Right lobe of liver (tissue), 6 donors: Measurements from ENCODE around the gene PHF21B. TPM values are rescaled to one million over a fixed set of nuclear protein-coding genes. Genes with fewer than 3 reads are reported as not detected.

Source experiments
- ATAC-seq, 4 donors: fragments of 200-7000 bp; cut with Tn5 transposase; one replicate each; pipeline ENCODE4 v1.9.1; 2020; ENCODE audit warnings: mild to moderate bottlenecking in 4 of 4, moderate library complexity in 4 of 4
- DNase-seq, 3 donors: peaks; one replicate each; pipeline ENCODE4 v3.0.0-alpha.2; 2020
- H3K27ac ChIP-seq, 3 donors: fragments of 200-600 bp; one replicate each; pipeline ENCODE4 v1.8.0; 2022
- H3K27me3 ChIP-seq, 2 donors: fragments of 200-600 bp; one replicate each; pipeline ENCODE4 v1.8.0; 2022
- H3K36me3 ChIP-seq, 4 donors: fragments of 200-600 bp; sonication (generic) in 1 of 4; one replicate each; pipeline versions ENCODE4 v1.5.1 to v1.8.0; 2017 to 2022; ENCODE audit warnings: control low read depth in 1 of 4
- H3K4me1 ChIP-seq, 4 donors: fragments of 200-600 bp; sonication (generic) in 1 of 4; one replicate each; pipeline versions ENCODE4 v1.5.1 to v1.8.0; 2017 to 2022; ENCODE audit warnings: control low read depth in 1 of 4
- H3K4me3 ChIP-seq, 3 donors: fragments of 200-600 bp; one replicate each; pipeline ENCODE4 v1.8.0; 2022
- H3K9me3 ChIP-seq, 4 donors: fragments of 200-600 bp; sonication (generic) in 1 of 4; one replicate each; pipeline versions ENCODE4 v1.5.1 to v1.8.0; 2017 to 2022; ENCODE audit warnings: control low read depth in 1 of 4
- CTCF ChIP-seq, 4 donors: fragments of 200-600 bp in 3 of 4; fragments of 450-650 bp in 1 of 4; IDR thresholded peaks; one replicate each; pipeline versions ENCODE4 v1.5.1 to v1.8.0; 2016 to 2022; ENCODE audit warnings: antibody characterized with exemption in 4 of 4, mild to moderate bottlenecking in 2 of 4
- POLR2A ChIP-seq: fragments of 450-650 bp; IDR thresholded peaks from one replicate; pipeline ENCODE4 v1.6.1; 2017; ENCODE audit warnings: antibody characterized with exemption, mild to moderate bottlenecking
- WGBS: methylation state at CpG from one replicate; pipeline ENCODE4 v1.1.6; 2018; ENCODE audit warnings: low coverage, low lambda C conversion rate; ENCODE audit not compliant: insufficient coverage; ENCODE audit errors: missing lambda C conversion rate; 5-methylcytosine and 5-hydroxymethylcytosine counted together
- intact Hi-C, 2 donors: fragments of 100-400 bp; cut with DNase I; formaldehyde crosslinking; loops; one replicate each; pipeline versions ENCODE4 v1.11.2 to v1.14.1; 2022
- total RNA-seq, 6 experiments: library from RNA; depleted of rRNA in 2 of 6; stranded (reverse); fragments of >200 nt in 2 of 6; fragmentation: NEBNext Ultra II Directional in 3 of 6; extraction: Animal tissue kit (Norgen Biotek cat#: 25700) in 3 of 6; gene quantifications; one replicate each; pipeline versions ENCODE4 v1.1.0 to v1.2.4, GENCODE V29; 2016 to 2023
- donor health status: DM: no; HTN: yes; CAD: no.
- donor health status: DM: no; HTN: no; CAD: no.
- donor health status: DM: no; HTN: no; CAD: no.
- donor health status: DM: no; HTN: yes; CAD: no.
- donor health status: DM: no; HTN: yes; CAD: no.

PHF21B gene
- total RNA-seq, 6 experiments from 2014 or later: not detected

- ATAC-seq (no peak), DNase-seq (no peak)
- Histone ChIP-seq H3K27ac (no peak overlapping the region), H3K27me3 (no peaks in the 10 kb centered on the region), H3K4me1 (no peaks in the 10 kb centered on the region), H3K9me3 (no peaks in the 10 kb centered on the region), H3K4me3 (no peak overlapping the region), H3K36me3 (no peaks in the 10 kb centered on the region)
- WGBS: 76% methylated on average over 17 of the region's 21 CpGs
- TF ChIP-seq POLR2A: no peak
- TF ChIP-seq CTCF (IDR thresholded peaks at IDR 0.05): no peak
- intact Hi-C loops: no loop called here
Measured at GRCh38 chr22:44950806-44951509, 58.8 kb downstream of the PHF21B start.

DNA sequence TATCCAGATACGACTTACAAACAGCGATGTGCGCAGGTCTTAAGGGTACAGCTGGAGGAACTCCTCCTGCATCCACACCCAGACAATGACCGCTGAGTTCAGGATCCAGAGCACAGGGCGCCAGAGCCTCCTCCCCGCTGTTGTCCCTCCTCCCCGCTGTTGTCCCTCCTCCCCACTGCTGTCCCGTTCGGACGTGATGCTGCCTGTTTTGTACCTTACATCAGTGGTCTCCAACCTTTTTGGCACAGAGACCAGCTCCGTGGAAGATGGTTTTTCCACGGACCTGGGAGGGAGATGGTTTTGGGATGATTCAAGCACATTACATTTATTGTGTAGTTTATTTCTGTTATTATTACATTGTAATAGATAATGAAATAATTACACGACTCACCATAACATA, 62.0 kb downstream of the PHF21B start:
- H3K36me3 ChIP-seq: no peaks in the 10 kb centered on the region
- WGBS: 55% methylated on average over 11 of the region's 13 CpGs
- no peak overlapping the region for H3K4me3 ChIP-seq
- no peaks in the 10 kb centered on the region for H3K9me3 ChIP-seq
- H3K27me3 ChIP-seq: no peaks in the 10 kb centered on the region
- intact Hi-C loops: no loop called here
- TF ChIP-seq CTCF (IDR thresholded peaks at IDR 0.05): no peak
- TF ChIP-seq POLR2A: no peak
- H3K27ac ChIP-seq: no peak overlapping the region
- ATAC-seq: no peak
- H3K4me1 ChIP-seq: no peaks in the 10 kb centered on the region
- DNase-seq: no peak

DNA sequence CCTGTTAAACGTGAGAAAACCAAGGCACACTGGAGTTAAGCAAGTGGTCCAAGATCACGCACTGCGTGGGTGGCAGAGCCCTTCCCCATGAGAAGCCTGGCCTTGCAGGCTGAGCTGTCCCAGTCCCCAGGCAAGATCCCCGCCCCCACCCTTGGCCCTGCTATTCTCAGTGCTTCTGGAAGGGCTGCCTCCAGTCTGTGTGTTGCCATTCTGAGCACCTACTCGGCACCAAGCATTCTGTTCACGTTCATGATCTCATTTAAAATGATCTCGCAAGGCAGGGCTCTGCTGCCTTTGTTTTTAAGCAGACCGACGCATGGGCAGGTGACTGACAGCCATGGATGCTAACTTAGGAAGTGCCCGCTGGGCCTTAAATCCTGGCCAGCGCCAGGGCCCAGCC, 62.8 kb downstream of the PHF21B start:
- ATAC-seq (no peak), DNase-seq (peak in 1 of 3 donors; percentile 27)
- H3K27ac ChIP-seq: no peak overlapping the region
- H3K4me3 ChIP-seq: no peak overlapping the region
- no peak for TF ChIP-seq CTCF (IDR thresholded peaks at IDR 0.05)
- TF ChIP-seq POLR2A: no peak
- H3K9me3 ChIP-seq: no peaks in the 10 kb centered on the region
- no peaks in the 10 kb centered on the region for H3K27me3 ChIP-seq
- WGBS: 45% methylated on average over 4 of the region's 11 CpGs
- no peaks in the 10 kb centered on the region for H3K4me1 ChIP-seq
- intact Hi-C loops: no loop called here
- H3K36me3 ChIP-seq: no peaks in the 10 kb centered on the region

- ATAC-seq (no peak), DNase-seq (peak in 1 of 3 donors; percentile 44)
- no peaks in the 10 kb centered on the region for H3K36me3 ChIP-seq
- H3K4me3 ChIP-seq: no peak overlapping the region
- TF ChIP-seq POLR2A (no peak), CTCF (IDR thresholded peaks at IDR 0.05) (no peak)
- H3K27me3 ChIP-seq: no peaks in the 10 kb centered on the region
- 47% methylated on average over 10 of the region's 20 CpGs for WGBS
- no peak overlapping the region for H3K27ac ChIP-seq
- no peaks in the 10 kb centered on the region for H3K4me1 ChIP-seq
- H3K9me3 ChIP-seq: no peaks in the 10 kb centered on the region
- intact Hi-C loops: no loop called here
Measured at GRCh38 chr22:44944883-44945601, 64.8 kb downstream of the PHF21B start.
